Colonic mucosa (tissue), 4 donors: ENCODE measurements around the gene CCR1. TPM values are rescaled to one million over a fixed set of nuclear protein-coding genes. Genes with fewer than 3 reads are reported as not detected.

ENCODE experiments used
- DNase-seq: peaks from one replicate; pipeline ENCODE4 v3.0.0-alpha.2; 2020
- H3K27ac ChIP-seq: fragments of 200-600 bp; one replicate; pipeline ENCODE4 v1.8.0; 2021
- H3K27me3 ChIP-seq: fragments of 200-600 bp; one replicate; pipeline ENCODE4 v1.8.0; 2021
- H3K36me3 ChIP-seq: fragments of 200-600 bp; one replicate; pipeline ENCODE4 v1.8.0; 2021
- H3K4me1 ChIP-seq: fragments of 200-600 bp; one replicate; pipeline ENCODE4 v1.8.0; 2021; ENCODE audit warnings: mild to moderate bottlenecking
- H3K4me3 ChIP-seq: fragments of 200-600 bp; one replicate; pipeline ENCODE4 v1.8.0; 2021
- H3K9ac ChIP-seq, 2 donors: one replicate each; pipeline ENCODE4 v1.7.0; 2013; ENCODE audit warnings: control low read depth in 2 of 2, low read depth in 2 of 2, low read length in 2 of 2
- H3K9me3 ChIP-seq: fragments of 200-600 bp; one replicate; pipeline ENCODE4 v1.8.0; 2021
- CTCF ChIP-seq: fragments of 200-600 bp; IDR thresholded peaks from one replicate; pipeline ENCODE4 v1.8.0; 2022; ENCODE audit warnings: antibody characterized with exemption, mild to moderate bottlenecking
- intact Hi-C: fragments of 100-400 bp; cut with DNase I; formaldehyde crosslinking; loops from one replicate; pipeline ENCODE4 v1.14.1; 2022
- total RNA-seq, 2 donors: library from RNA; stranded (reverse); fragmentation: NEBNext Ultra II Directional in 1 of 2; extraction: Animal tissue kit (Norgen Biotek cat#: 25700) in 1 of 2; gene quantifications; one replicate each; pipeline ENCODE4 v1.2.1, GENCODE V29; 2021
- donor health status: healthy.
- donor health status: DM: no; HTN: no; CAD: no.
- donor health status: DM: no; HTN: no; CAD: no.

The CCR1 gene
- total RNA-seq, 2 donors from 2014 or later, result 0.57 to 6.0 TPM

- H3K9me3 ChIP-seq, result no peaks in the 10 kb centered on the region
- intact Hi-C loops, result no loop called here
- H3K9ac ChIP-seq, result no peak overlapping the region
- H3K4me1 ChIP-seq, result no peaks in the 10 kb centered on the region
- no peak for TF ChIP-seq CTCF
- no peak overlapping the region for H3K4me3 ChIP-seq
- H3K27ac ChIP-seq, result no peak overlapping the region
- no peak for DNase-seq
- no peaks in the 10 kb centered on the region for H3K27me3 ChIP-seq
- no peaks in the 10 kb centered on the region for H3K36me3 ChIP-seq
These were observed 11.7 kb downstream of the CCR1 start for GRCh38 chr3:46196261-46196957.

- H3K27me3 ChIP-seq, result no peaks in the 10 kb centered on the region
- DNase-seq, result no peak
- no peak overlapping the region for H3K27ac ChIP-seq
- no peak for TF ChIP-seq CTCF
- H3K4me1 ChIP-seq, result no peaks in the 10 kb centered on the region
- no peak overlapping the region for H3K9ac ChIP-seq
- H3K4me3 ChIP-seq, result no peak overlapping the region
- intact Hi-C loops, result no loop called here
- no peaks in the 10 kb centered on the region for H3K36me3 ChIP-seq
- no peaks in the 10 kb centered on the region for H3K9me3 ChIP-seq
These were observed 13.1 kb downstream of the CCR1 start for GRCh38 chr3:46194868-46195553.

- no peak overlapping the region for H3K4me3 ChIP-seq
- H3K27ac ChIP-seq, result no peak overlapping the region
- intact Hi-C loops, result no loop called here
- H3K4me1 ChIP-seq, result no peaks in the 10 kb centered on the region
- no peaks in the 10 kb centered on the region for H3K9me3 ChIP-seq
- H3K27me3 ChIP-seq, result no peaks in the 10 kb centered on the region
- TF ChIP-seq CTCF, result no peak
- H3K36me3 ChIP-seq, result no peaks in the 10 kb centered on the region
- DNase-seq, result no peak
- H3K9ac ChIP-seq, result no peak overlapping the region
These were observed 14.7 kb downstream of the CCR1 start for GRCh38 chr3:46193436-46193835.

- intact Hi-C loops, result no loop called here
- no peak for TF ChIP-seq CTCF
- no peaks in the 10 kb centered on the region for H3K9me3 ChIP-seq
These were observed 15.2 kb downstream of the CCR1 start for GRCh38 chr3:46192939-46193338.

GRCh38 chr3:46191730-46192129, 16.4 kb downstream of the CCR1 start:
- Histone ChIP-seq H3K27ac (no peak overlapping the region), H3K9me3 (no peaks in the 10 kb centered on the region), H3K4me3 (no peak overlapping the region), H3K4me1 (no peaks in the 10 kb centered on the region), H3K27me3 (no peaks in the 10 kb centered on the region), H3K9ac (no peak overlapping the region), H3K36me3 (no peaks in the 10 kb centered on the region)
- TF ChIP-seq CTCF, result no peak
- no peak for DNase-seq
- intact Hi-C loops, result no loop called here

More at GRCh38 chr3:46192939-46193338, 15.2 kb downstream of the CCR1 start:
- Histone ChIP-seq H3K27me3 (no peaks in the 10 kb centered on the region), H3K36me3 (no peaks in the 10 kb centered on the region), H3K4me1 (no peaks in the 10 kb centered on the region), H3K27ac (no peak overlapping the region), H3K4me3 (no peak overlapping the region), H3K9ac (no peak overlapping the region)
- no peak for DNase-seq
